OCI-M2 (cell line): ENCODE measurements around the gene PPHLN1.
"Not testable (repeated sequence)": the region's sequence is repeated elsewhere in the genome, so short reads cannot be mapped to it uniquely, and the experiment has no call there.

ENCODE experiments used
- DNase-seq: peaks from one replicate; lab custom pipeline; 2025; ENCODE audit not compliant: unreplicated experiment; lab: John Stamatoyannopoulos, UW

The PPHLN1 gene

GRCh38 chr12:42365486-42365885 is 39.5 kb downstream of the PPHLN1 start:
- no peak for DNase-seq

DNA sequence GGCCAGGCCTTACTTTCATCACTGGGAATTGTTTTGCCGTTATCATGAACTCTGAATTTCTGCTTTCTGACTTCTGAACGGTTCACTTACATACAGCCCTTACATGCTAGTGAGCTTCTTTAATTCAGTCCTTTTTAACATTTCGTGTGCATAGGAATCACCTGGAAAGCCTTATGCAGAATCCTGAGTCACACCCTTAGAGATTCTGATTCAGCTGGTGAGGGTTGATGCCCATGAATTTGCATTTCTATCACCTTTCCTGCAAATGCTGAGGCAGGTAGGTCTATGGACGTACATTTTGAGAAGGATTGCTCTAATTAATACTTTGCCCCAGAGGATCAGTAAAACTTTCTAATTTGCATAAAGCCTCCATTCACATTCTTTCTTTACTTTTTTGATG is 44.0 kb downstream of the PPHLN1 start:
- no peak for DNase-seq

- no peak for DNase-seq
Observed at GRCh38 chr12:42372154-42372791, 46.3 kb downstream of the PPHLN1 start.

DNA sequence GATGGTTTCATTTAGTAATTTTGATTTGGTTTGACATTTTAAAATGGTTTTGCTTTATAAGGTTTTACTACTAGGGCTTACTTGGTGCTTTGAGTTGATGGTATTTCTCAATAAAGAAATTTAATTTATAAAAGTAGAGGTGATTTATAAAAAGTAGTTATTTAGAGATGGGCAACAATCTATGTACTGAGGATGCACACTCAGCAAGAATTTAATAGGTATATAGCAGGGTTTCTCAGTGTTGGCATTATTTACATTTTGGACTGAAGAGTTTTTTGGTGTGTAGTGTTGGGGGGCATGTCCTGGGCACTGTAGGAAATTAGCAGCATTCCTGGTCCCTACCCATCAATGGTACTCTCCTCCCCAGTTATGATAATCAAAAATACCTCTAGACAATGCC is 47.7 kb downstream of the PPHLN1 start:
- DNase-seq = no peak

DNA sequence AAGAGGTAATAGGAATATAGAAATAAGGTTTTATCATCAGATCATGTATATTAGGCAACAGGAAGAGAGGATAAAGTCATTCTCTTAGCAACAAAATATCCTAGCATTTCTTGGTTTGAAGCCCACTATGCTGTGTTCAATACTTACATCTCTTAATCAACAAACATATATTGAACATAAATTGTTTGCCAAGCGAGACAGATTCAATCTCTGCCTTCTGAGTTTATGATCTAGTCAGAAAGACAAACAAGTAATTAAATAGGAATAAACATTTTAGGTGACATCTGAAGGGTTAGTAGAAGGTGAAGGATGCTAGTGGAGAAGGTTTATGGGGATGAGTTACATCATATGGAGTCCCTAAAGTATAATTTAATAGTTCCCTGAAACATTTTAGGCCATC is 54.8 kb downstream of the PPHLN1 start:
- DNase-seq = no peak

DNA sequence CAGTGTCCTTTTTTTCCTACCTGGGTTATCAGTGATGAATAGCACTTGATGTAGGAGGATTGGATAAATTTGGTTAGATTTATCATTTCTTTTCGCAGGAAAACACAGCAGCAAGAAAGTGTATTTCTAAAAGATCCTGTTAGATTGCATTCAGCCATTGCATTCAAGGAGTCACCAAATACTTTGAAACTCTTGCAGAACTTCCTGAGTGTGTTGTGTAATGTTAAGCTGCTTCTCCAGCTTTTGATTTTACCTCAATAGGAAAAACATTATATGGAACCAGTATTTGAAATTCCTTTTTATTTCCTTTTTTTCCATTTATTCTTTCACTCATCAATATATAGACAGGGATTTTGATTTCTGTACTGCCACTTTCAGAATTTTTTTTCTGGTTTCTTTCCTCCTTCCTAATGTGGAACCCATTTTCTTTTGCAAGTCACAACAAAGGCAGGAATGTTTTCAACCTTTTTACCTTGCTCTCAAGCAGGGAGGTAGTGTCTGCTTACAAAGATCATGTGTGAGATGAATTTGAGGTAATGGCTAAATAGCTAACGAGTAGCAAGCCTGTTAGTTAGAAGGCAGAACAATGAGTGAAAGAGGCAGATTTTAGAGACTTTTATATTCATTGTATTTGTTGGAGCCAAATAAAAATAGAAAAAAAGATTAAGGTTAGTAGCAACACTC is 56.2 kb downstream of the PPHLN1 start:
- DNase-seq = no peak

DNA sequence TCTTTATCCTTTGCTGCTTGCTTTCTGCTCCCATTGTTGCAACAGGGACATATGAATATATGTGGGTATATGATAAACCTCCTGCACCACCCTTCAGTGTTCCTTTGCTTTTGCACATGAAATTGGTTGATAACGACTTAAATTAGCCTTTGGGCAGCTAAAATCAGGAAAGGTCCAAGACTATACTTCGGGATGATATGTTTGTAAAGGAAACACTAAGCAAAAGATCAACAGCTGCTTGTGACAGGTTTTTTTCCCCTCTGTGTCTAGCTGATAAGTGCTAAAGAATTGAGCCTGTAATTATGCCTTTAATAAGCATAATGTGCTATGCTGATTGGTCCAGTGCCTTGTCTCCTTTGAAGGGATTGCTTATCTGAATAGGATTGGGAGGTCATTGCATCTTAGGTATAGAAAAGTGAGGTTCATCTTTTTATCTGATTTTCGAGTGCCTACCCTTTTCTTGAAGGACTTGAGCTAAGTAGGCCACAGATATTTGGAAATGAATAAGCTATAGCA is 59.4 kb downstream of the PPHLN1 start:
- peak; percentile 45 for DNase-seq

GRCh38 chr12:42386308-42386707 is 60.3 kb downstream of the PPHLN1 start:
- DNase-seq = no peak

GRCh38 chr12:42388086-42388485 is 62.1 kb downstream of the PPHLN1 start:
- not testable (repeated sequence) for DNase-seq

GRCh38 chr12:42394429-42394828 is 68.5 kb downstream of the PPHLN1 start:
- DNase-seq = no peak

- no peak for DNase-seq
Observed at GRCh38 chr12:42396473-42397259, 70.7 kb downstream of the PPHLN1 start.

DNA sequence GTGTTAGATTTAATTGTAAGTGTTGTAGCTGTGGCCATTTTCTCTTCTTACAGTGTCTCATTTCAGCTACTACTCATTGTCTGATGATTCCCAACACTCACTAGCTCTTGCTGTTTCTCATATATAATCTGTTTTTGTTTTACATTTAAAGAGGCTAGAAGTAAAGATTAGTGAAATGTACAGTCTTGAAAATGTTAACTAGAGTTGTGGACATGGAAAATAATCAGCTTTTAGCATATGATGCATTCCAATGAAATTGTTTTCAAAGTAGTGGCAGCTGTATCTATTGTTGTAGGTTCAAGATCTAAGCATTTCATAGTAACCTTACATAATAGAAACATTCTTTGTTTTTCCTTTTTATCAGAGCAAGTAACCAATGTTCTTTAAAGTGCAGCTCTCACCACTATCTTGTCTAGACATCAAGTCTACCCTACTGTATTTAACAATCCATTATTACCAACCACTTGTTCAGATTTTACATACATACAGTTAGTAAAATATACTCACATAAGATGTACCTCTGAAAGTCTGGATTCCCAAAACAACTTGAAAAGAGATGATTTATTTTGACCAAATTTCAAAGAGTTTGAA is 76.9 kb downstream of the PPHLN1 start:
- no peak for DNase-seq

DNA sequence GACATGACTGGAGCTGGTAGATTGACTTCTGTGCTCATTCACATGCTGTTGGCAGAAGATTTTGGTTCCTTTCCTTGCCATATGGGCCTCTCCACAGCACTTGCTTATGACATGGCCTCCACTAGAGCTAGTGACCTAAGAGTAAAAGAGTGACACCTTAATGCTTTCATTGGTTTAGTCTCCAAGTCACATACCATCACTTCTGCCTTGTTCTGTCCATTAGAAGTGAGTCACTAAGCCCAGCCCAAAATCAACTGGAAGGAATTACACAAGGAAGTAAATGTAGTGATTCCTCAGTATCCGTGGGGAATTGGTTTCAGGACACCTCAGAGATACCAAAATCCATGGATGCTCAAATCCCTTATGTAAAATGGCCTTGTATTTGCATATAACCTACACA is 81.3 kb downstream of the PPHLN1 start:
- no peak for DNase-seq

GRCh38 chr12:42409471-42409870 is 83.5 kb downstream of the PPHLN1 start:
- no peak for DNase-seq

GRCh38 chr12:42410340-42410739 is 84.4 kb downstream of the PPHLN1 start:
- DNase-seq = no peak

DNA sequence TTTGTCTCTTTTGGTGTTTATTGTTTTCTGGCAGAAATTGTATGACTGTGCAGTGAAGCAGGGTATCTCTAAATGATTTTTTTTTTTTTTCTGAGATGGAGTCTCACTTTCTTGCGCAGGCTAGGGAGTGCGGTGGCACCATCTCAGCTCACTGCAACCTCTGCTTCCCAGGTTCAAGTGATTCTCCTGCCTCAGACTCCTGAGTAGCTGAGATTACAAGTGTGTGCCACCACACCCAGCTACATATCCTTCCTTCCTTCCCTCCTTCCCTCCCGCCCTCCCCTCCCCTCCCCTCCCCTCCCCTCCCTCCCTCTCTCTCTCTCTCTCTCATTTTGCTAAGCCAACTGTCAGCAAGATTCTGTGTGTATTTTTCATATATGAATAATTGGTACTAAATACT is 94.4 kb downstream of the PPHLN1 start:
- DNase-seq = no peak

DNA sequence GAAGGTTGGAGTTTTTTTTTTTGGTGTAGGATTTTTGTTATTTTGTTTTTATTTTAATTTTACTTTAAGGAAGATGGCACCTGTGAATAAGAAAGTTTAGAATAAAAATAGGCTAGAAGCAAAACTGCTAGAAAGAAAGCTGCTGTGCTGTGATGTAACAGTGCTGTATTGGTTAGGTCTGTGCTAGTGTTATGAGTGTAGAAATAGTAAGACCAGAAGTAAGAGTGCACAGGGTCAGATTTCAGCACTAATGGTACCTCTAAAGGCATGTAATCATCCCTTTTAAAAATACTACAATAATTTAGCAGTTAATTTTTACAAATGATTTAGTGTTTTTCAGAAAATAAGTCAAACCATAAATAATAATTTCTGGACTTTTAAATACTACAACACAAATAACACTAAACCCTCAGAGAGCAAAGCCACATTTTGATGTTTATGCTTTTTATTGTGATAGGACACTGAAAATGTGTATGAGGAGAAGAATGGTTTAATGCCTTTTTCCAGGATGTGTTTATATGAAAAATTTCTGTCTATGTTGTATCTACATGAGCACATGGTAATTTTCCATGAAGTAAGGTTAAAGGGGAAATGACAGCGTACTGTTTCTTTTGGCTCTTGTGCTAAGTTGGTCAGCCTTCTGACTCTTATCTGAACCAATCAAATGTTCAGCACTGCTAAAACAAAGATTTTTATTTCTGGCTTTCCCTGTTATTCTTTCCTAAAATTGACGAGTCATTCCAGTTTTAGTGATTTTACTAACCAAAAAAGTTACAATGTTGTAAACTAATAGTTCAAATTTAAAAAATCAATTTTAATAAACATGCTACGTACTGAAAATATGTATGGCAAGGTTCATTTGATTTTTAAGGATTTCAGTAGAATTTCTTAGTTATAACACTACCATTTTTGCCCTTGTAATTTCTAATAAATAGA is 96.1 kb downstream of the PPHLN1 start:
- no peak for DNase-seq

- DNase-seq = no peak
Observed at GRCh38 chr12:42422785-42423184, 96.8 kb downstream of the PPHLN1 start.

DNA sequence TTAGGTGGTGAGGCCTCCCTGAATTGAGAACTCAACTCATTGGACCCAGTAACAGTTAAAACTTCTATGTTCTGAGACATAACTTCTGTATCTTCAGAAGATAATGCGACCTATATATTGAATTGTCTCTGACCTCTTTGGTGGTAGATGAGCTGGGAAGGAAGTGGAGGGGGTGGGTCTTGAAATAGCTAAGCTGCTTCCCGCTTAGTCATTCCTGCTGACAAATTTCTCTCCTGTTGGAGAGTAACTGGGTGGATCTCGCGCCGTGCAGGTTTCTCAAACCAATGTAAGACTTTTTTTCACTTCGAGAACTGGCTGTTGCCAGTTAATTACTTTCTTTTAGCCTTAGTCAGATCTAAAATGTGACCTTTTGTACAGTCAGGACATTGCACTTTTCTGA is 100.8 kb downstream of the PPHLN1 start:
- DNase-seq = peak; percentile 41

GRCh38 chr12:42428850-42429249 is 102.9 kb downstream of the PPHLN1 start:
- DNase-seq = no peak
